ENCODE data around the gene IFTAP.
"Not testable (repeated sequence)": the region's sequence is repeated elsewhere in the genome, so short reads cannot be mapped to it uniquely, and the experiment has no call there.

IFTAP gene

DNA sequence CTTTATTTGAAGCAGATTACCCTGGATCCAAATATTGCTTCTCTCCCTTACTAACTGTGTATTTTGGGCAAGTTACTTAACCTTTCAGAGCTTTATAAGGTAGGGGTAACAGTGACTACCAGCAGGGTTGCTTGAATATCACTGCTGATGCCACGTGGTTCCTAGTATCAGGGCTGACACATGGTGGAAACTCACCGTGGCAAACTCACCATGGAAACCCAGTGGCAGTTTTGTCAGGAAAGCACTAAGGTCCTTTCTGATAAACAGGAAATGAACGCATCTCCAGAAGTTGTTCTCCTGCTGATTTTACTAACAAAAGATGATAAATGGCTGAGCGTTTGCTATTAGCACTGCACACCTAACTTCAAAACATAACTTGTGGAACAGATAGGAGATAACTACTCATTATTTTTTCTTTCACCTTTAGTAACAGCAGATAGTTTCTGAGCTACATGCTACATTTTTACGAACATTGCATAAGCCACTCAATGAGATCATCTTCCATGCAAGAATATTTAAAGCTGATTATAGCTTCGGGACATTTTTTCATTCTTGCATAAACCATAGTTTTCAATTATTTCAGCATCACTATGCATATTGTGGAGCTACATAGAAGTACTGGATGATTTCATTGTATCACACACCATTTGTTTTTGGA, 63.4 kb downstream of the IFTAP start:
- DNase-seq = no peak

DNA sequence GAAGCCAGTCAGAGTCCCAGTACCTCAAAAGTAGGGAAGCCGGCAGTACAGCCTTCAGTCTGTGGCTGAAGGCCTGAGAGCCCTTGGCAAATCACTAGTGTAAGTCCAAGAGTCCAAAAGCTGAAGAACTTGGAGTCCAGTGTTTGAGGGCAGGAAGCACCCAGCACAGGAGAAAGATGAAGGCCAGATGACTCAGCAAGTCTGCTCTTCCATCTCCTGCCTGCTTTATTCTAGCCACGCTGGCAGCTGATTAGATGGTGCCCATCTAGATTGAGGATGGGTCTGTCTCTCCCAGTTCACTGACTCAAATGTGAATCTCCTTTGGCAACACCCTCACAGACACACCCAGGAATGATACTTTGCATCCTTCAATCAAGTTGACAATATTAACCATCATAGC, 67.1 kb downstream of the IFTAP start:
- DNase-seq = not testable (repeated sequence)

DNA sequence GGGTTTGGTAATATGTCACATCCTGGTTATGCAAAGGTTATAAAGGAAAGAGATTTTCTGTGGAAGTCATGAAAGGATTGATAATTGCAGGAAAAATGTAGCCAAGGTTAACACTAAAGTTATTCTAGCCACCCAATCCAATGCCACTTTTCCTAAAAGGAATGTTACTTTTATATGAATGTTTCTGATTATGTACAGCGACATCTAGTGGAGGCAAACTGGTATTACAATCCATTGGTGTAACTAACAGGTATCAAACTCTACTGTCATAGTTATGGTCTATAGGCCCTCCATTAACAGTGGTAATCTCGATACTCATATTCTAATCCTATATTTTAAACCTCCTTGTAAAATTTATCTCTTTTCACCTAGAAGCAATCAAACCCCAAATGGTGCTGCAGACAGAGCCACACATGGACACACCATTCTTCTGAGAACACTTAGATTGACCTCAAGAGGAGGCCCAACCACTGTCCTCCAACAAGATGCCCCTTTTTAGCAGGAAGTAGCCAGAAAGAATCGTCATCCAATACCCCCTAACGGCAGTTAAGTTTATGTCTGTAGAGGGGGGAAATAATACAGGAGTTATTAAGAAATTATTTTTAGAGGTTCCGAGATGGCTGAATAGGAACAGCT, 78.6 kb downstream of the IFTAP start:
- no peak for DNase-seq

DNA sequence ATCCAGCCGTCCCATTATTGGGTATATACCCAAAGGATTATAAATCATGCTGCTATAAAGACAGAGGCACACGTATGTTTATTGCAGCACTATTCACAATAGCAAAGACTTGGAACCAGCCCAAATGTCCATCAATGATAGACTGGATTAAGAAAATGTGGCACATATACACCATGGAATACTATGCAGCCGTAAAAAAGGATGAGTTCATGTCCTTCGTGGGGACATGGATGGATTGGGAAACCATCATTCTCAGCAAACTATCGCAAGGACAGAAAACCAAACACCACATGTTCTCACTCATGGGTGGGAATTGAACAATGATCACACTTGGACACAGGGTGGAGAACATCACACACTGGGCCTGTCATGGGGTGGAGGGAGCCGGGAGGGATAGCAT, 85.2 kb downstream of the IFTAP start:
- not testable (repeated sequence) for DNase-seq

DNA sequence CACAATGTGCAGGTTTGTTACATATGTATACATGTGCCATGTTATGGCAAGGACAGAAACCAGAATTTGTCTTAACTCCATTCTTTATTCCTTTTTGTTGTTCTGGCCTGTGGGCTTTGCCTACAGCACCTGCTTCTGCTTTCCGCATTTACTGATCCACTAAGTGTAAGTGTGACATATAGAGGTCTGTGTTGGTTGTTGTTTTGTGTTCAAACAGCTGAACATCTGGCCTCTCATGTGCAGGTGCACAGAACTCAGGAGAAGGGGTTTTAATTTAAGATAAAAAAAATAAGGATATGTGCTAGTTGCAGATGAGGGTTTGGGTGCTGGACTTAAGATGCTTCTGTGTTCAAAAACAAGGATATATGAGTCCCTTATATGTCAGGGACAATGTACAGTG, 89.5 kb downstream of the IFTAP start:
- DNase-seq = no peak

DNA sequence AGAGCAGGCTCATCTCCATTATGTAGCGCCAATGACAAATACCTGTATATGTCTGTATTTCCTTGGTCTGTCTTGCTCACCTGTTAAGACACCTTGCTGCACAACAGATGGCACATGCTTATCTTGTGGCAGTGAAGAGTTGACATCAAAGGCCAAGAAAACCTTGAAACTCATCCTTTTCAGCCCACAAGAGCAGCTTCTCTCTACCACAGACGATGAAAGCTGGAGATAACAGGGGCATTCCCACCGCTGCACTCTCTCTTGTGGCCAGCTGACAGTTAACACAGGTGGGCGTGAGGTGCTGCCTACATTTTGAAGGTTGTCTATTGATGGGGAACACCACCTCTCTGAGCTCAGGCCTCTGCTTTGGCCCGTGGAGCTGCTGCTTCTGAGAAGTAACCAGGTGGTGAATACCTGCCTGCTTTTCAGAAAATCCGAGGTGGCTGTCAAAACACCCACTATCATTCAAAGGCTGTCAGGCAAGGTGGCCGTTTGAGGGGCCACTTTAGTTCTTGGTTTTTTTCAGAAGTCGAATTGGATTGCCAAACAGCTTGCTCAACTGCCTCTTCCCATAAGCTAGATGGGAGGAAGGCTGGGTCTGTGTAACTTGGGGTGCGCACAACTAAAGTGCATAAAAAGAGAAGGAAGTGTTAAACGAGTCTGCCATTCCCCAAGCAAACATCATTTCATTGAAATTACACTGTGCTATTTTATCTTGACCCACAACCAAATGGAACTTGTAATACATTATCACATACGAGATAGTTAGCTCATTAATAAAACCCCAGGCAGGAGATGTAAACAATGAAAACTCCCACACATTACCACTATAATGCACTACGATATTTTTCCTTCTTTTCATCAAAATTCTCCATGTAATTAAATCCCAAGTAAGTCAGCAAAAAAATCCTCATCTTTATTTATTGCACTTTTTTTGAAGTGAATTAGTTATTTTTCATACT, 90.8 kb downstream of the IFTAP start:
- no peak for DNase-seq

DNA sequence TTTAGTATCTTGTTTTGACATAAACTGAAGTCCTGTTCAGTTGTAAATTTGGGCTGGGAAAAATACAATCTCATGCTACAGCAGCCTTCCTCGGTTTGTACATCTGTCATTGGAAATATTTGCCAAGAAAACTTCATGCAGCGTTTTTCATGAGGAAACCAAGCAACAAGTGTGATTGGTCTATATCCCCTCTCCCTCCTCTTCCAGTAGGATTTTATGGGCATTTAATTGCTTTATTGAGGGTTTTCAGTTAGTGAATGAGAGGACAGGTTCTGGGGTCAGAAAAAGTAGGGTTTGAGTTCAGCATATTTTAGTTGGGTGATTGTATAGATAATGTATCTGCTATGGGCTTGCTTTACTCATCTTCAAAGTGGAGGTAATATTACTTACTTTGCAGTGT, 93.8 kb downstream of the IFTAP start:
- no peak for DNase-seq

DNA sequence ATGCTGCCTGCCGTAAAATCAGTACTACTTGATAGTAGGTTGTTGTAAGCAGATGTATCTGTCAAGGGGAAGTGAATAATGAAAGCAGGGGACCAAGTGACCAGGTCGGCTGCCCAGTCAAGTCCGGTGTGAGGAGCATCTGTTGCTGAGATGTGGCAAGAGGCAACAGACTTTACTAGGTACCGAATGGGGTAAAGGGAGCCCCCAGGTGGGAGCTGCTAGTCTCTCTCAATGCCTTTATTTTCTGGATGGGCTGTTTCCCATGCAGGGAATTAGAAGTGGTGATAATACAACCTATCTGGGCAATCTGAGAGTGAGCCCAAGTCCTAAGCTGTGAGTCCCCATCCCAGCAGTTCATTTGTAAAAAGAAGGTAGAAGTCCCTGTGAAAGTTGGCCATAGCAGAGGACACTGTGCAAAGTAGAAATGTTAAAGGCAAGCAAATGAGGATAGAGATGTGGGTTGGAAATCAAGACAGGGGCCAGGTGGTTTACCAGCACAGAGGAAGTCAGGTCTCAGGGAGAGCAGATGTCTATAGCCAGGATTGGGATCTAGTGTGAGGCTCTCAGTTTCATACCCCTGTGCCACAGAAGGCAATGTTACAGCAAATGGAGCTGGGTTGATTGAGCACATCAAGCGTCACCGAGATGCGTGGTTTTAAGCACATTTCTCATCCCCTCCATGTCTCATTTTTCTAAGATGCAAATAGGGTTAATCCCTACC, 94.4 kb downstream of the IFTAP start:
- no peak for DNase-seq

DNA sequence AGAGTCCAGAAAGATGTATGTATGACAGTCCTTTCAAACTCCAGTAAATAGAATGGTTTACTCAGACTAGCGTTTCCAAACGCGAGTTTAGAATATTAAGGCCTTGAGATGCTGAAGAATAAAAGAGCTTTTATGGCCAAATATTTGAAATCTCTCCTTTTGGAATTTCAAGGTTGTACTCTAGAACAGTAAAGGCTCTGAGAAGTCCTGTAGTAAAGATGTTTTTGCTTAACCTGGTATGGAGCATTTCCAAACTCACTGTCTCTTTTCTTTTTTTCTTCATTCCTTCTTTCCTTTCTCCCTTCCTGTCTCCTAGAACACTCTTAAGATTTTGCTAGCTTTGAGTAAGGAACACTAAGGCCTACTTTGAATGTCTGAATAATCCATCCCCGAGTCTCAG, 95.1 kb downstream of the IFTAP start:
- DNase-seq = no peak

DNA sequence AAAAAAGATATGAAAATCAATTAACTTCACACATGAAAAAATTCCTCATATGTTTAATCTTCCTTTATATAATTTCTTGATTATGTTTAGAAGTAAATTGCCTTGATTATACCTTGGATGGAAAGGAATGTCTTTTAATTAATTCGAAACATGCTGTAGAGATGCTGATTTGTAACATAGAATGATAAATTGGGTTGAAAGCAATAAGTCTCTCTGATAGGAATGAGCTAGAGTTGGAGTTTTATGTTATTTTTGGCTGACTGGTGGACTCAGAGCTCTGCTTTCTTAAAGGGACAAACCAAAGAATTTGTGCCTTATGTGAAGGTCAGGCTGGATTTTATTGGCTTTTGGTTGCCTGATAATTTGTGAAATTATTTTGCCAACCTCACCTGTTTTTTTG, 98.4 kb downstream of the IFTAP start:
- no peak for DNase-seq

DNA sequence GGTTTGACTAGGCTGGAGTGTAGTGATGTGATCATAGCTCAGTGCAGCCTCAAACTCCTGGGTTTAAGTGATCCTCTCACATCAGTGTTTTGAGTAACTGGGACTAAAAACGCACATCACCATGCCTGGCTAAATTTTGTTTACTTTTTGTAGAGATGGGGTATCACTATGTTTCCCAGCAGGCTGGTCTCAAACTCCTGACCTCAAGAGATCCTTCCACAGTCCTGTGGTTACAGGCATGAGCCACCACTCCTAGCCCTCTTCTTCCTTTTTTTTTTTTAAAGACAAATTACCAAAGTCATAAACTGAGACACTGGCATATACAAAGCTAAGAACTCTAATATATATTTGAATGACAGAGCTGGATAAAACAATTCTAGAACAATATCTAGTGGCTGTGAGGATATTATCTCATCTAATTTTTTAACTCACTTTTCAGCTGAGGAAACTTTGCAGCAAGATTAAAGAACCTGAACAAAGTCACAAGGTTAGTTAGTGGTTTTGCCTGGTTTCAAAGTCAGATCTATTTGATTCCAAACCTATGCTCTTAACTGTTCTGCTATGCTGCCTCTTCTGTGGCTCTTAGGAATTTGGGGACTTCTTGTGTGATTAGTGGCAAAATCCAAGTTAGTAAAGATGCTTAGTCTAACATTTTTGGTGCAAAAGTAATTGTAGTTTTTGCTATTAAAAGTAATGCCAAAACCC, 99.0 kb downstream of the IFTAP start:
- no peak for DNase-seq

DNA sequence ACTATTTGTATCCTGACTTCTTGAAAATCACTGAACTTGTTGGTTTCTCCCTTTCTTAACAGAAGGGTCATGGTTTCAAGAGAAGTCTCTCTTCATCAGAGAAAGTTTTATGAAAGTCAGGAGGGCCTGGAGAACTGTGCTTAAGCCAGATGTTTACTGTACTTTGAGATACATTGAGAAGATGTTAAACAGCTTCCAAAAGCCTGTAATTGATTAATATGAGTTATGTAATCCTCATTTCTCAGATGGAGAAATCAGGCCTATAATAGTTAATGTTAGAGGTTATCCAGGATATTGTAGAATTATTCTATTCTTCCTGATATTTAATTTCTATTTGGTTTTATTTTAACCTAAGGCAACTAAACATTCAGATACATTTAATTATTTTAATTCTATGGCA, 100.8 kb downstream of the IFTAP start:
- no peak for DNase-seq

DNA sequence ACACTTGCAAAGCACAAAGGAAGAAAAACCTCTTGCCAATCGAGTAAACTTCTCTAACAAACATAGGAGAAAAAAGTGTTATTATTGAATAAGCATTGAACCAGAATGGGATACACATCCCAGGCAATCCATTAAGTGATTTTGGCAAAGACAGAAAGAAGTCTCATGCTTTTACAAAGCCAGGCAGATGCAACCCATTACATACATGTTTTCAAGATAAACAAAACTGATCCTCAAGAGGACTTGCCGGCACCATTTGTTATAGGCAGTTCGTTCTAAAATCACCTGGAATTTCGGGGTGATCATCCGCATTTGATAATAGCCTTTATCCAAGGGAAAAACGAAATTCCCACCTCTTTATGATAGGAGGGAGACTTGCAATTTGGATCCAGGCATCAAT, 101.3 kb downstream of the IFTAP start:
- no peak for DNase-seq

DNA sequence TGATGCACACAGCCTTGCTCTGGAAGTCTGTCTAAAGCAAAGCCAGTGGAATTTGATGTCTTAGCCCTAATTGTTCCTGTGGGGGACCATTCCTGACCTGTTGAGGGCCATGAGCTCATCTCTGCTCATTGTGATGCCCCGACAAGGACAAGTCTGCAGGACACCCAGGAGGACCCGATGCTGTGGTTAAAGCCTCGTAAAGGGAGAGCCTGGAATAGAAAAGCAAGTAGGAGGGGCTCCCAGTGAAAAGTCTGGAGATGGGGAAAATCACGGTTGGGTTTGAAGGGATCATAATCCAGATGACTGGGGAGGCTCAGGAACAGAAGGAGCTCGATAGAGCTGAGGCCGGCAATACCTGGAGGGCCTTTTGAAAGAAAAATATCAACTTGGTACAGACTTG, 102.2 kb downstream of the IFTAP start:
- no peak for DNase-seq

DNA sequence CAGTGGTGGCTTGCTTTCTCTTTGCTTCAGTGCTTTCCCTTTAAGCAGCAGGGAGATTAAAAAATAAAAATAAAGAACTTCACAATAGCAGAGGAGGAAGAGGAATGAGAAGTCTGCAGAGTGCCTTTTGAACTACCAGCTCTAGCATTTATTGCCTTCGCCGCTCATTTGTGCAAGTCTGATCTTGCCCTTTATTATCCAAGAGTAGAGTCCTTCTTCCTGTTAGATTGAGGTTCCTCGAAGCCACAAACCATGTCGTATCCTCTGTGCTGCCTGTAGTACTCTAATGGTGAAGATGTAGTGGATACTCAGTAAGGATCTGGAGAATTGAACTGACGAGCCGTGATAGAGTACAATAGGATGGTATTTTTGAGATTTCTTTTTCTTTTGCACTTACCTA, 105.0 kb downstream of the IFTAP start:
- DNase-seq = no peak

DNA sequence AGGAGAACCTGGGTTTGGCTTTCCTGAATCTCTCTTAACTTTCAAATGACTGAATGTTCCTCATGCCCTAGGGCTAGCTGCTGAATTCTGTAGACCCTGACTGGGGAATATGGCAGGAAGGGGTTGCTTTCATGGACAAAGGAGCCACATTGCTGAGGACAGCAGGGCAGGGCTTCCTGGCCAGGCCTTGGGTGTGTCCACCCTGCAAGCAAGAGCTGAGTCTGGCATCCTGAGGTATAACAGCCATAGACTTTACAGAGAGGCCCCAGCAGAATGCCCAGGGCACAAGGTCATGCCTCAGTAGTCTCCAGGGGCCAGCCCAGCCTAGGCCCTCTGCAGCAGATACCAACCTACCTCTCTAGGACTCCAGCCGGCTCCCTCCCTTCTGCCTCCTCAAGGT, 105.9 kb downstream of the IFTAP start:
- DNase-seq = no peak

DNA sequence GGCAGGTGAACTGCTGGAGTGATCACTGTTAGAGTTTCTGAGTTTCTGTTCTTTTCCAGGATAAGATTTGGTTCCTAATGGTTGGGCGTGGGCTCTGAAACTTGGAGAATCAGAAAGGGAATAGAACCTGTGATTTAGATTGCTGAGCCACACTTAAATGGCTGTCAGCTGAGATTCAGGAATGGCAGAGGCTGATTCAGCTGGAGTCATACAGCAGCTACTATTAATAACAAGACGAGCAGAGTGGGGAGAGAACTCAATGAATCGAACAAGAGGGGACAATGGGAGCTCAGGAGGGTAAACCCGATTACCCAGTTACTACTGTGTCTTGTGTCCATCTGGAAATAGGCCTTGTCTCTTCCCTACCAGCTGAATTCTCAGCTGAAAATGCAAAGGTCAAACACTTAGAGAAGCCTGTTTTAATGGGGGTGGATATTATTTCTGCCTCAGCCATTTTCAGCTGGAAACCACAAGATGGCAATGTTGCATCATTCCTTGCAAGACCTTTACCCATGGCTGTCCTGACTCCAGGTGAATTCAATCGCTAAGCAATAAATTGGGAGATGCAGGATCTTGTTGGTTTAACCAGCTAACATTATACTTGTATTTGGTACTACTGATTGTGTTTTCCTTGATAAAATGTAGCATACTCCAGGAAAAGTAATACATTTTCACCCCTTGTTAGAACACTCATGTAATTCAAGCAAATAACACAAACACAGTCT, 108.2 kb downstream of the IFTAP start:
- peak; percentile 20 for DNase-seq

DNA sequence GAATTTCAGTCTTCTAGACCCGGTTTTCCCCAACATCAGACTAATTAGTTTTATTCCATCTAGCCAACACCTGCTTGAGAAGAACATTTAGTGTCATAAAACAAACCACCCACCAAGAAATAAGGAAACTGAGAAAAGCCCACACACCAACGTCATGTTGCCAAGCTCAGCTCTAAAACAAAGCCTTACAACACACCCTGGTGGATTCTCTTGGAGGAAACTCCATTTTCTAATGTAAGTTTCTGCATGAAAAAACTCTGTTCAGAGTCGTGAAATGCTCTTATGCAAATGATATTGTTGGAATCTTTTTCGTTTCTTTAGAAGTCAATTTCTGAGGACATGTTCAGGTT, 108.7 kb downstream of the IFTAP start:
- no peak for DNase-seq
